K562 (cell line): ENCODE data around the gene KL. TPM values are rescaled to one million over a fixed set of nuclear protein-coding genes. Genes with fewer than 3 reads are reported as not detected.

ENCODE experiments used
- ATAC-seq: fragments of 200-7000 bp; cut with Tn5 transposase; 3 replicates; pipeline ENCODE4 v1.9.1; 2020; ENCODE audit warnings: moderate library complexity
- BruUV-seq: library from RNA; stranded (reverse); fragments of 400-500 nt; replicated peaks from 2 replicates; lab custom pipeline; 2021; lab: Mats Ljungman, UMichigan
- CTCF ChIA-PET: fragments of 300-600 bp; formaldehyde crosslinking; extraction: SDS; loops from one replicate; lab custom pipeline; 2021; ENCODE audit warnings: low intra/inter-chr PET ratio; lab: Yijun Ruan, JAX
- POLR2A ChIA-PET: fragments of 300-600, 350-650 bp; sonication (Branson Sonifier 250); formaldehyde crosslinking; extraction: SDS; loops from one replicate; lab custom pipeline; 2021; ENCODE audit warnings: antibody characterized with exemption, inconsistent platforms; lab: Yijun Ruan, JAX
- DNase-seq, 4 experiments: peaks; one replicate each; pipeline versions ENCODE4 v3.0.0 to v3.0.0-alpha.2; 2011 to 2018; ENCODE audit warnings: low spot score in 3 of 4, mixed read lengths in 3 of 4; ENCODE audit errors: extremely low read depth in 1 of 4
- FAIRE-seq: peaks from 2 replicates; lab custom pipeline; 2011; peaks lifted over from hg19 to GRCh38; lab: Jason Lieb, UNC
- H2AFZ ChIP-seq: 2 replicates; pipeline ENCODE4 v1.6.0; 2011; ENCODE audit warnings: low read depth, low read length, control low read depth, inconsistent platforms
- H3K27ac ChIP-seq: fragments of 200-600 bp; 3 replicates; pipeline ENCODE4 v1.8.0; 2011; ENCODE audit warnings: low read depth, mild to moderate bottlenecking, control low read depth, inconsistent platforms, low read length, moderate library complexity, mixed read lengths; ENCODE audit errors: extremely low read depth
- H3K27me3 ChIP-seq, 2 experiments: fragments of 300-600 bp in 1 of 2; 2 replicates in 1 of 2; 3 replicates in 1 of 2; pipeline versions ENCODE4 v1.6.0 to v1.8.0; 2011; ENCODE audit warnings: inconsistent platforms in 2 of 2, low read length in 2 of 2, mild to moderate bottlenecking in 1 of 2, mixed read lengths in 1 of 2, moderate library complexity in 1 of 2; ENCODE audit not compliant: control insufficient read depth in 2 of 2, insufficient read depth in 2 of 2
- H3K36me3 ChIP-seq: fragments of 300-600 bp; 3 replicates; pipeline ENCODE4 v1.8.0; 2011; ENCODE audit warnings: mild to moderate bottlenecking, low read length, inconsistent platforms; ENCODE audit not compliant: control insufficient read depth, insufficient read depth
- H3K4me1 ChIP-seq, 2 experiments: fragments of 200-600 bp in 1 of 2; replicated peaks in 1 of 2; 2 replicates in 1 of 2; 3 replicates in 1 of 2; pipeline versions ENCODE4 v1.5.1 to v1.8.0; 2011; ENCODE audit warnings: inconsistent platforms in 2 of 2, low read length in 2 of 2, mild to moderate bottlenecking in 1 of 2, mixed read lengths in 1 of 2, moderate library complexity in 1 of 2; ENCODE audit not compliant: control insufficient read depth in 2 of 2, insufficient read depth in 2 of 2
- H3K4me2 ChIP-seq: 2 replicates; pipeline ENCODE4 v1.6.1; 2011; ENCODE audit warnings: low read length, control low read depth, inconsistent platforms, mixed read lengths; ENCODE audit not compliant: insufficient read depth
- H3K4me3 ChIP-seq: fragments of 200-600 bp; sonication (generic), shearing (Covaris generic); 2 replicates; pipeline ENCODE4 v1.5.1; 2016; ENCODE audit warnings: control low read depth, inconsistent platforms
- H3K79me2 ChIP-seq: fragments of 200-600 bp; 3 replicates; pipeline ENCODE4 v1.8.0; 2011; ENCODE audit warnings: low read length, inconsistent platforms; ENCODE audit not compliant: control insufficient read depth, insufficient read depth
- H3K9ac ChIP-seq, 2 experiments: 2 replicates each; pipeline versions ENCODE4 v1.6.0 to v1.6.1; 2011; ENCODE audit warnings: low read depth in 2 of 2, low read length in 2 of 2, control low read depth in 1 of 2, inconsistent platforms in 1 of 2, mild to moderate bottlenecking in 1 of 2, mixed read lengths in 1 of 2; ENCODE audit not compliant: insufficient read depth in 1 of 2
- H3K9me1 ChIP-seq: one replicate; pipeline ENCODE4 v1.6.0; 2011; ENCODE audit warnings: inconsistent platforms, mild to moderate bottlenecking, low read length, moderate library complexity; ENCODE audit not compliant: control insufficient read depth, insufficient read depth
- H3K9me3 ChIP-seq: replicated peaks from 2 replicates; pipeline ENCODE4 v1.5.1; 2011; ENCODE audit warnings: low read depth, low read length, inconsistent platforms; ENCODE audit not compliant: control insufficient read depth, insufficient read depth
- H4K20me1 ChIP-seq: replicated peaks from 2 replicates; pipeline ENCODE4 v1.6.1; 2011; ENCODE audit warnings: low read length, inconsistent platforms, mixed read lengths; ENCODE audit not compliant: control insufficient read depth, insufficient read depth
- ETS2 ChIP-seq: IDR thresholded peaks from 2 replicates; pipeline ENCODE4 v1.6.1; 2016; ENCODE audit warnings: borderline replicate concordance, missing genetic modification characterization, mild to moderate bottlenecking, moderate library complexity, missing compliant biosample characterization; ENCODE audit not compliant: poor library complexity, severe bottlenecking
- ZBTB2 ChIP-seq: fragments of 450-650 bp; IDR thresholded peaks from 2 replicates; pipeline ENCODE4 v1.6.1; 2016; ENCODE audit warnings: antibody characterized with exemption
- ZBTB40 ChIP-seq, 2 experiments: fragments of 450-650 bp in 1 of 2; sonication (generic) in 1 of 2; formaldehyde crosslinking in 1 of 2; IDR thresholded peaks; 2 replicates each; pipeline versions ENCODE4 v1.7.1 to v1.9.0; 2016 to 2022; ENCODE audit warnings: inconsistent platforms in 1 of 2, mild to moderate bottlenecking in 1 of 2, missing genetic modification reagents in 1 of 2
- WGBS: fragments of 100-300 bp; shearing (Covaris generic); methylation state at CpG from one replicate; pipeline ENCODE4 v1.1.6; 2016; ENCODE audit warnings: low coverage, mixed read lengths; ENCODE audit not compliant: insufficient coverage; ENCODE audit errors: missing lambda C conversion rate; 5-methylcytosine and 5-hydroxymethylcytosine counted together
- in situ Hi-C: fragments of 300-500 bp; cut with MboI; formaldehyde crosslinking; loops from 4 replicates; pipeline ENCODE4 v1.15.0; 2018; ENCODE audit warnings: inconsistent platforms, mixed read lengths
- intact Hi-C: fragments of 100-400 bp; cut with micrococcal nuclease; formaldehyde crosslinking; loops from 2 replicates; pipeline ENCODE4 v1.14.2; 2022
- polyA plus RNA-seq, 8 experiments: library from polyadenylated mRNA; depleted of rRNA in 4 of 8; stranded (reverse) in 5 of 8; unstranded in 3 of 8; fragments of >200 nt; fragmentation: Nextera tagmentation in 2 of 8; fragmentation: Illumina TruSeq in 1 of 8; extraction: Ambion mirVana in 2 of 8; extraction: Trizol in 1 of 8; gene quantifications; 2 replicates each; pipeline versions ENCODE4 v1.2.1 to v1.2.3, GENCODE V29; 2011 to 2014; ENCODE audit warnings: inconsistent platforms in 1 of 8, missing spikeins in 1 of 8
- total RNA-seq, 7 experiments: library from RNA; depleted of rRNA in 6 of 7; stranded (reverse); fragments of >200 nt in 6 of 7; fragmentation: Illumina TruSeq in 2 of 7; extraction: Trizol in 2 of 7; gene quantifications; 2 replicates each; pipeline versions ENCODE4 v1.2.1 to v1.2.3, GENCODE V29; 2011 to 2021; ENCODE audit warnings: low replicate concordance in 1 of 7

Gene KL
- total and polyA plus RNA-seq, 9 of the 15 experiments (the other 6 are each of a cell fraction or from before 2014, with no cell fraction given): not detected

GRCh38 chr13:33022986-33023385, 6.8 kb downstream of the KL start (continued):
- no peak for TF ChIP-seq ETS2

GRCh38 chr13:33025220-33025744, 9.1 kb downstream of the KL start:
- H2AFZ ChIP-seq: no peak overlapping the region
- no peaks in the 10 kb centered on the region for H3K4me1 ChIP-seq
- no peaks in the 10 kb centered on the region for H3K9me3 ChIP-seq
- CTCF ChIA-PET: no interaction called here
- H3K9me1 ChIP-seq: no peaks in the 10 kb centered on the region
- no TSS peak for BruUV-seq
- H4K20me1 ChIP-seq: no peaks in the 10 kb centered on the region
- POLR2A ChIA-PET: interaction anchor here (0.6 kb wide), 1 partner anchor 8 kb away, joined by 3 read pairs; no protein-coding TSS in a partner anchor
- H3K27me3 ChIP-seq: no peaks in the 10 kb centered on the region; a peak in 1 of 5 replicates
- no peak overlapping the region for H3K4me2 ChIP-seq
- WGBS: 4% methylated on average over 4 of the region's 4 CpGs
- no peak for DNase-seq
- no peak for FAIRE-seq
- no peaks in the 10 kb centered on the region for H3K36me3 ChIP-seq
- H3K79me2 ChIP-seq: no peaks in the 10 kb centered on the region
- ATAC-seq: no peak
- peak; percentile 72 for TF ChIP-seq ZBTB40 (IDR thresholded peaks at IDR 0.05)
- no peak for TF ChIP-seq ZBTB40 (CRISPR knock-in tag; IDR thresholded peaks at IDR 0.05)
- no peak for TF ChIP-seq ZBTB2
- no peak overlapping the region for H3K27ac ChIP-seq
- in situ Hi-C loops: no loop called here
- intact Hi-C loops: no loop called here
- no peak overlapping the region for H3K4me3 ChIP-seq
- H3K9ac ChIP-seq: no peak overlapping the region
